SK-N-SH (cell line): ENCODE data around the gene MON1B.

ENCODE experiments used
- CTCF ChIP-seq: fragments of 200-600 bp; sonication (generic); IDR thresholded peaks from 2 replicates; pipeline ENCODE4 v1.6.1; 2017; ENCODE audit warnings: antibody characterized with exemption, mild to moderate bottlenecking, moderate library complexity
- GABPA ChIP-seq: IDR thresholded peaks from 2 replicates; pipeline ENCODE4 v1.4.0; 2012; ENCODE audit warnings: low read depth, mild to moderate bottlenecking
- GATA2 ChIP-seq: sonication (generic); formaldehyde crosslinking; IDR thresholded peaks from 2 replicates; pipeline ENCODE4 v1.5.0; 2020; ENCODE audit warnings: mild to moderate bottlenecking, missing genetic modification reagents
- POLR2AphosphoS5 ChIP-seq: IDR thresholded peaks from 2 replicates; pipeline ENCODE4 v1.6.1; 2012; ENCODE audit warnings: low read depth, low read length
- RAD21 ChIP-seq: IDR thresholded peaks from 2 replicates; pipeline ENCODE4 v1.6.1; 2012; ENCODE audit warnings: mild to moderate bottlenecking, low read length
- REST ChIP-seq: IDR thresholded peaks from 2 replicates; pipeline ENCODE4 v1.6.1; 2012; ENCODE audit warnings: mild to moderate bottlenecking, low read depth, low read length, moderate library complexity
- TEAD4 ChIP-seq: IDR thresholded peaks from 2 replicates; pipeline ENCODE4 v1.4.0; 2012; ENCODE audit warnings: mild to moderate bottlenecking, borderline replicate concordance; ENCODE audit not compliant: insufficient read depth
- ZBTB33 ChIP-seq: IDR thresholded peaks from 2 replicates; pipeline ENCODE4 v1.4.0; 2012; ENCODE audit warnings: low read depth, borderline replicate concordance

GRCh38 chr16:77197747-77198146 lies 6.8 kb downstream of the MON1B start:
- no peak for TF ChIP-seq REST
- TF ChIP-seq TEAD4: no peak
- no peak for TF ChIP-seq GATA2 (CRISPR knock-in tag)
- TF ChIP-seq CTCF: no peak
- TF ChIP-seq RAD21: no peak
- no peak for TF ChIP-seq GABPA
- no peak for TF ChIP-seq POLR2AphosphoS5
- TF ChIP-seq ZBTB33: no peak
